ENCODE measurements around the gene RXRA.

DNA sequence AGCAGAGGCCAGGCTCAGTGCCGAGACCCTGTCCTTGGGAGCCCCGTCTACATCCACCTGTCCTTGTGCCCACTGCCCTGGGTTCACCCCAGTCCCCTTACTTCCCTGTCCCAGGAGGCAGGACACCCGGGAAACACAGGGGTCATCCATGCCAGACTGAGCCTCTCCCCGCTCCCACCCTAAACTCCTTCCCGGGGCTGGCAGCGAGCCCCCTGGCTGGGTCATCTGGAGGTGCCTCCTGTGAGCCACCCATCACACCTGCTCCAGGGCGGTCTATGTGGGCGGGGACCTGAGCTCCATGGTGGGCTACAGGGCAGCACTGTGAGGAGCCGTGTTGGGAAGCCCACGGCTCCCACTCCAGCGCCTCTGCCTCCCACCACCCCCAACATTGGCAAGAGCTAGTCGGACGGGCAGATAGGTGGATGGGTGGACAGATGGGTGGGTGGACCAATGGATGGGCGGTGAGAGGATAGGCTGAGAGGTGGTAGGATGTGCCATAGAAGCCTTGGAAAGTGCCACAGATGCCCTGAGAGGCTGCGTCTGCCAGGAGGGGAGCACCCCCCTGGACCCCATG lies 42.5 kb upstream of the RXRA start:
- no peak for TF ChIP-seq CTCF (IDR thresholded peaks at IDR 0.05; ENCODE audit: borderline replicate concordance, extremely low read depth, low read length, poor library complexity, severe bottlenecking)
- TF ChIP-seq EZH2 (IDR thresholded peaks at IDR 0.05; ENCODE audit: borderline replicate concordance, low read depth, low read length, severe bottlenecking), result no peak
